ENCODE data around the gene GTPBP6. TPM values are rescaled to one million over a fixed set of nuclear protein-coding genes. Genes with fewer than 3 reads are reported as not detected.
"Not testable (repeated sequence)": the region's sequence is repeated elsewhere in the genome, so short reads cannot be mapped to it uniquely, and the experiment has no call there.

The GTPBP6 gene
- total RNA-seq, 2 experiments from 2014 or later, result 54.5 to 60.2 TPM

DNA sequence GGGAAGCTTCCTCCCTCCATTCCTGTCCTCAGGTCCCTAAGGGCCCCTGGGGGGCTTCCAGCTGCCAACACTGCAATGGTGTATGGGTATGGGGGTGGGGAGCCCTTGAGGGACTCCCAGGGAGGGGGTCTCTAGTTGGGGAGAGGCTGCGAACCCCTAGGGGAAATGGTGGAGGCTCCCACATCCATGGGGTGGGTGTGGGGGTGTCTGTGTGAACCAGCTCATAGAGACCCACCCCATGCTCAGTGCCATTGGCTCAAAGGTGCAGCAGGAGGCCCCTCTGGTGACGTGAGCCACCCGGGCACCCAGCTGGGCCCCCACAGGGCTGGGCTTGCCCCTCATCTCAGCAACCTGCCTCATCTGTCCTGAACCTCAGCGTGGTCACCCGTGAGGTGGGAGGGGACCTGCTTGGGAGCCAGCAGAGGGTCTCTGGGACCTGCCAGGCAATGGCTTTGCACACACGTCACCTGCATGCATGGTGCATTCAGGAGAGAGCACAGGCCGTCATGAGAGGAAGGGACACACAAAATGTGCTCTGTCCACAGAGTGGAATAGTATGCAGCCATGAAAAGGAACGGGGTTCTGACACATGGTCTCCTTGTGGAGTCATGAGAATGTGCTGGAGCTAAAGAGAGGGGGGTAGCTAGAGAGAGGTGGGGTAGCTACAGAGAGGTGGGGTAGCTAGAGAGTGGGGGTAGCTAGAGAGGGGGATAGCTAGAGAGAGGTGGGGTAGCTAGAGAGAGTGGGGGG lies 60.1 kb downstream of the GTPBP6 start:
- intact Hi-C loops (cut with DNase I, micrococcal nuclease), result no loop called here
- ATAC-seq, result no peak
- POLR2A ChIA-PET, result no interaction called here
- Mint-ChIP-seq H3K27ac (no peak overlapping the region), H3K9me3 (ENCODE audit: low read depth) (no peaks in the 10 kb centered on the region), H3K36me3 (ENCODE audit: low read depth) (no peaks in the 10 kb centered on the region), H3K4me1 (no peaks in the 10 kb centered on the region), H3K27me3 (no peaks in the 10 kb centered on the region), H3K4me3 (no peak overlapping the region)
- CTCF ChIA-PET, result no interaction called here
- DNase-seq, result no peak

DNA sequence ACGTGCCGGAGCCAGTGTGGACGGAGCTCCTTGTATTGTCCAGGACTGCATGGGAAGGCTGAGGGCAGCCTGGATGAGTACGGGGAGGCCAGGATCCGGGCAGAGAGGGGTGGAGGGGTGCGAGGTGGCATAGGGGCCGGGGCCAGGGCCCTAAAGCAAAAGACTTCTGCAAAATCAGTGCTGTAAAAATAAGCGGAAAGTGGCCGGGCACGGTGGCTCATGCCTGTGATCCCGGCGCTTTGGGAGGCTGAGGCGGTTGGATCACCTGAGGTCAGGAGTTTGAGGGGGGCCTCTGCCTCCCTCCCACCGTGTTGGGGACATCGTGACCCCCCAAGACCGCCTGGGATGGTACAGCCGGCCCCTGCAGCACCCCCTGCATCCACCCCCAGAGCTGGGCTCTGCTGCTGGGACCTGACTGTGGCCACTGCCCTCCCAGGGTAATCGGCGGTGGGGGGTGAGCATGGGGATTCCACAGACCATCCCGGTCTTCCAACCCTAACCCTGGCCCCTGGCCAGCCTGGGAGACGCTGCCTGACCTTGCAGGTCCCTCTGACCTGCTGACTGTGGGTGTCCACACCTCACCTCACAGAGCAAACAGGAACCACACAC lies 60.8 kb downstream of the GTPBP6 start:
- Mint-ChIP-seq H3K4me1 (no peaks in the 10 kb centered on the region), H3K36me3 (ENCODE audit: low read depth) (no peaks in the 10 kb centered on the region), H3K9me3 (ENCODE audit: low read depth) (no peaks in the 10 kb centered on the region), H3K27me3 (no peaks in the 10 kb centered on the region), H3K27ac (no peak overlapping the region), H3K4me3 (no peak overlapping the region)
- CTCF ChIA-PET, result no interaction called here
- POLR2A ChIA-PET, result no interaction called here
- no peak for ATAC-seq
- intact Hi-C loops (cut with DNase I, micrococcal nuclease), result no loop called here
- DNase-seq, result no peak

DNA sequence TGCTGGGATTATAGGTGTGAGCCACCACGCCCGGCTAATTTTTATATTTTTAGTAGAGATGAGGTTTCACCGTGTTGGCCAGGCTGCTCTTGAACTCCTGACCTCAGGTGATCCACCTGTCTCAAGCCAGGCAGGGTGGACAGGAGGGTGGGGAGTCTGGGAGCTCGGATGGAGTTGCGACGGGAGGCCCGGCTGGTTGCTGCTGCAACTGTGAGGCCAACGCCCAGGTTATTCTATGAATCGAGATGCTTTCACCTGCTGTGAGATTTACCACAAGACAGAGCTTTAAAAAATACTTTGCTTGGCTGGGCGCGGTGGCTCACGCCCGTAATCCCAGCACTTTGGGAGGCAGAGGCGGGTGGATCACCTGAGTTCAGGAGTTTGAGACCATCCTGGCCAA lies 61.5 kb downstream of the GTPBP6 start:
- H3K4me3 Mint-ChIP-seq; H3K27me3 Mint-ChIP-seq; intact Hi-C loops (cut with DNase I, micrococcal nuclease); DNase-seq; CTCF ChIA-PET; POLR2A ChIA-PET; H3K9me3 Mint-ChIP-seq (ENCODE audit: low read depth); H3K36me3 Mint-ChIP-seq (ENCODE audit: low read depth); H3K27ac Mint-ChIP-seq; ATAC-seq; H3K4me1 Mint-ChIP-seq: not testable (repeated sequence)

DNA sequence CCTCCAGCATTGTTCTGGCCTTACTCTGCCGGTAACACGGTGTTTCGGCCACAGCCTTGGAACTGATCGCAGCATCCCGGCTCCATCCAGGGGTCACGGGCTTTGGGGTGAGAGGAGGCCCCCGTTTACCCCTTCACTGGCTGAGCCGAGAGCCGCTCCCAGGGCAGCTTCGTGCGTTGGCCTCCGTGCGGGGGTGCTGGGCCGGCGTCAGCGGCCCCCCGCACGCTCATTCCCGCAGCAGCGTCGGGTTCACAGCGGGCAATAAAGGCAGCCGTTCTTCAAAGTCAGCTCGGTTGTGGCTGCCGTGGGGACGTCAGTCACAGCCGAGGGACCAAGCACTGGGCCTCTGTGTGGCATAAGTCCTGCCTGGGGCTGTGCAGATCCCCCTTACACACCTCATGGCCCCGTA lies 62.7 kb downstream of the GTPBP6 start:
- POLR2A ChIA-PET, result no interaction called here
- Mint-ChIP-seq H3K9me3 (ENCODE audit: low read depth) (no peaks in the 10 kb centered on the region), H3K27me3 (no peaks in the 10 kb centered on the region), H3K36me3 (ENCODE audit: low read depth) (no peaks in the 10 kb centered on the region), H3K27ac (no peak overlapping the region), H3K4me3 (no peak overlapping the region), H3K4me1 (peaks cover 14% of the 10 kb centered on the region)
- DNase-seq (no peak), ATAC-seq (no peak)
- CTCF ChIA-PET, result no interaction called here
- intact Hi-C loops (cut with DNase I, micrococcal nuclease), result no loop called here

Other genes with a start within 250 kb of the GTPBP6 start
- gene PLCXD1, start 37.4 kb downstream of the GTPBP6 start, total RNA-seq, result 100 to 1,000 TPM in 1 of 2 experiments, 10 to 100 TPM in 1; 92.8 to 127 TPM
- 10 to 100 TPM; 23.3 to 26.8 TPM for gene PPP2R3B, start 68.1 kb upstream of the GTPBP6 start, total RNA-seq

All from activated CD4-positive, alpha-beta T cell treated with anti-CD3 and anti-CD28 coated beads for 36 hours (primary cell).